ENCODE measurements around the gene HSF2.

Gene HSF2

GRCh38 chr6:122428781-122429180 lies 29.3 kb downstream of the HSF2 start:
- H3K27ac ChIP-seq (ENCODE audit: insufficient read depth in 1 of 2, low read depth in 1 of 2, low read length in 2 of 2, poor library complexity in 1 of 2, severe bottlenecking in 2 of 2) = no peak overlapping the region
- H3K4me1 ChIP-seq (ENCODE audit: control extremely low read depth in 1 of 4, control insufficient read depth in 4 of 4, insufficient read depth in 4 of 4, low read length in 3 of 4) = no peaks in the 10 kb centered on the region
- H3K9me3 ChIP-seq (ENCODE audit: control extremely low read depth in 1 of 5, control insufficient read depth in 4 of 5, insufficient read depth in 2 of 5, low read depth in 1 of 5, low read length in 4 of 5) = no peaks in the 10 kb centered on the region
- WGBS (ENCODE audit: insufficient coverage) = no CpG with 5 or more reads among the region's 1 CpG
- H3K36me3 ChIP-seq (ENCODE audit: control insufficient read depth in 4 of 4, insufficient read depth in 4 of 4, low read length in 3 of 4) = peaks cover 9 to 49% (median 29%) of the 10 kb centered on the region in 4 experiments
- no peaks in the 10 kb centered on the region for H3K27me3 ChIP-seq (replicated peaks in 2 of 5; ENCODE audit: control insufficient read depth in 4 of 5, insufficient read depth in 5 of 5, low read length in 4 of 5)
- H3K4me3 ChIP-seq (ENCODE audit: control insufficient read depth in 1 of 7, extremely low read depth in 1 of 7, insufficient read depth in 4 of 7, low read depth in 2 of 7, low read length in 6 of 7) = no peak overlapping the region
- ChIA-PET CTCF (interaction anchor here (0.9 kb wide), 1 partner anchor 30 kb away, joined by 3 read pairs; no protein-coding TSS in a partner anchor), POLR2A (no interaction called here)
- DNase-seq = no peak

GRCh38 chr6:122429323-122429722 lies 29.9 kb downstream of the HSF2 start:
- no peaks in the 10 kb centered on the region for H3K27me3 ChIP-seq (replicated peaks in 2 of 5; ENCODE audit: control insufficient read depth in 4 of 5, insufficient read depth in 5 of 5, low read length in 4 of 5)

DNA sequence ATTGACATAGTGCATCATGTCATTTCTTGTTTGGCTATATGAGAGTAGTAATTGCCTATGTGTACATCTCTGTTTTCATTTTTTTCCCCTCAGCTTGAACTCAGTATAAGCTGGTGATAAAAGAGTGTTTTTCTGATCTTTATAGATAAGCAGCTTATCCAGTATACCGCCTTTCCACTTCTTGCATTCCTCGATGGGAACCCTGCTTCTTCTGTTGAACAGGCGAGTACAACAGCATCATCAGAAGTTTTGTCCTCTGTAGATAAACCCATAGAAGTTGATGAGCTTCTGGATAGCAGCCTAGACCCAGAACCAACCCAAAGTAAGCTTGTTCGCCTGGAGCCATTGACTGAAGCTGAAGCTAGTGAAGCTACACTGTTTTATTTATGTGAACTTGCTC lies 32.3 kb downstream of the HSF2 start:
- Histone ChIP-seq H3K36me3 (ENCODE audit: control insufficient read depth in 4 of 4, insufficient read depth in 4 of 4, low read length in 3 of 4) (peaks cover 12 to 45% (median 29%) of the 10 kb centered on the region in 4 experiments), H3K9me3 (ENCODE audit: control extremely low read depth in 1 of 5, control insufficient read depth in 4 of 5, insufficient read depth in 2 of 5, low read depth in 1 of 5, low read length in 4 of 5) (no peaks in the 10 kb centered on the region), H3K27ac (ENCODE audit: insufficient read depth in 1 of 2, low read depth in 1 of 2, low read length in 2 of 2, poor library complexity in 1 of 2, severe bottlenecking in 2 of 2) (no peak overlapping the region), H3K4me3 (ENCODE audit: control insufficient read depth in 1 of 7, extremely low read depth in 1 of 7, insufficient read depth in 4 of 7, low read depth in 2 of 7, low read length in 6 of 7) (no peak overlapping the region), H3K4me1 (ENCODE audit: control extremely low read depth in 1 of 4, control insufficient read depth in 4 of 4, insufficient read depth in 4 of 4, low read length in 3 of 4) (no peaks in the 10 kb centered on the region), H3K27me3 (replicated peaks in 2 of 5; ENCODE audit: control insufficient read depth in 4 of 5, insufficient read depth in 5 of 5, low read length in 4 of 5) (no peaks in the 10 kb centered on the region)
- DNase-seq = no peak
- POLR2A ChIA-PET = no interaction called here
- CTCF ChIA-PET = interaction anchor here (1.2 to 1.4 kb wide), 2 partner anchors 12 to 15 kb away, joined by 5 to 6 read pairs; no protein-coding TSS in a partner anchor
- 100% methylated on average over 3 of the region's 4 CpGs for WGBS (ENCODE audit: insufficient coverage)

More at GRCh38 chr6:122429323-122429722, 29.9 kb downstream of the HSF2 start:
- H3K36me3 ChIP-seq (ENCODE audit: control insufficient read depth in 4 of 4, insufficient read depth in 4 of 4, low read length in 3 of 4) = peaks cover 9 to 47% (median 28%) of the 10 kb centered on the region in 4 experiments
- CTCF ChIA-PET = interaction anchor here (0.9 kb wide), 1 partner anchor 30 kb away, joined by 3 read pairs; no protein-coding TSS in a partner anchor
- H3K9me3 ChIP-seq (ENCODE audit: control extremely low read depth in 1 of 5, control insufficient read depth in 4 of 5, insufficient read depth in 2 of 5, low read depth in 1 of 5, low read length in 4 of 5) = no peaks in the 10 kb centered on the region
- H3K27ac ChIP-seq (ENCODE audit: insufficient read depth in 1 of 2, low read depth in 1 of 2, low read length in 2 of 2, poor library complexity in 1 of 2, severe bottlenecking in 2 of 2) = no peak overlapping the region
- no peak for DNase-seq
- no peak overlapping the region for H3K4me3 ChIP-seq (ENCODE audit: control insufficient read depth in 1 of 7, extremely low read depth in 1 of 7, insufficient read depth in 4 of 7, low read depth in 2 of 7, low read length in 6 of 7)
- H3K4me1 ChIP-seq (ENCODE audit: control extremely low read depth in 1 of 4, control insufficient read depth in 4 of 4, insufficient read depth in 4 of 4, low read length in 3 of 4) = no peaks in the 10 kb centered on the region
- POLR2A ChIA-PET = no interaction called here

- no CpG with 5 or more reads among the region's 3 CpGs for WGBS (ENCODE audit: insufficient coverage)
- Histone ChIP-seq H3K9me3 (ENCODE audit: control extremely low read depth in 1 of 5, control insufficient read depth in 4 of 5, insufficient read depth in 2 of 5, low read depth in 1 of 5, low read length in 4 of 5) (peaks cover 0 to 3% (median 1%) of the 10 kb centered on the region in 5 experiments), H3K27ac (ENCODE audit: insufficient read depth in 1 of 2, low read depth in 1 of 2, low read length in 2 of 2, poor library complexity in 1 of 2, severe bottlenecking in 2 of 2) (no peak overlapping the region), H3K27me3 (replicated peaks in 2 of 5; ENCODE audit: control insufficient read depth in 4 of 5, insufficient read depth in 5 of 5, low read length in 4 of 5) (no peaks in the 10 kb centered on the region), H3K36me3 (ENCODE audit: control insufficient read depth in 4 of 4, insufficient read depth in 4 of 4, low read length in 3 of 4) (peaks cover 16 to 46% (median 31%) of the 10 kb centered on the region in 4 experiments), H3K4me3 (ENCODE audit: control insufficient read depth in 1 of 7, extremely low read depth in 1 of 7, insufficient read depth in 4 of 7, low read depth in 2 of 7, low read length in 6 of 7) (no peak overlapping the region), H3K4me1 (ENCODE audit: control extremely low read depth in 1 of 4, control insufficient read depth in 4 of 4, insufficient read depth in 4 of 4, low read length in 3 of 4) (no peaks in the 10 kb centered on the region)
- POLR2A ChIA-PET = no interaction called here
- CTCF ChIA-PET = interaction anchor here (1.2 to 1.4 kb wide), 2 partner anchors 11 to 14 kb away, joined by 5 to 6 read pairs; no protein-coding TSS in a partner anchor
- no peak for DNase-seq
Observed at GRCh38 chr6:122432816-122433215, 33.4 kb downstream of the HSF2 start.

GRCh38 chr6:122438975-122439374 lies 39.5 kb downstream of the HSF2 start:
- ChIA-PET CTCF (interaction anchor here (0.9 kb wide), 1 partner anchor 38 kb away, joined by 3 read pairs; no protein-coding TSS in a partner anchor), POLR2A (no interaction called here)
- peak in 1 of 3 donors; percentile 11 for DNase-seq
- Histone ChIP-seq H3K27ac (ENCODE audit: insufficient read depth in 1 of 2, low read depth in 1 of 2, low read length in 2 of 2, poor library complexity in 1 of 2, severe bottlenecking in 2 of 2) (no peak overlapping the region), H3K36me3 (ENCODE audit: control insufficient read depth in 4 of 4, insufficient read depth in 4 of 4, low read length in 3 of 4) (peaks cover 25 to 67% (median 51%) of the 10 kb centered on the region in 4 experiments), H3K4me3 (ENCODE audit: control insufficient read depth in 1 of 7, extremely low read depth in 1 of 7, insufficient read depth in 4 of 7, low read depth in 2 of 7, low read length in 6 of 7) (no peak overlapping the region), H3K9me3 (ENCODE audit: control extremely low read depth in 1 of 5, control insufficient read depth in 4 of 5, insufficient read depth in 2 of 5, low read depth in 1 of 5, low read length in 4 of 5) (peaks cover 6 to 29% (median 11%) of the 10 kb centered on the region in 5 experiments), H3K4me1 (ENCODE audit: control extremely low read depth in 1 of 4, control insufficient read depth in 4 of 4, insufficient read depth in 4 of 4, low read length in 3 of 4) (no peaks in the 10 kb centered on the region), H3K27me3 (replicated peaks in 2 of 5; ENCODE audit: control insufficient read depth in 4 of 5, insufficient read depth in 5 of 5, low read length in 4 of 5) (no peaks in the 10 kb centered on the region)
- 100% methylated on average over 1 of the region's 1 CpG for WGBS (ENCODE audit: insufficient coverage)

DNA sequence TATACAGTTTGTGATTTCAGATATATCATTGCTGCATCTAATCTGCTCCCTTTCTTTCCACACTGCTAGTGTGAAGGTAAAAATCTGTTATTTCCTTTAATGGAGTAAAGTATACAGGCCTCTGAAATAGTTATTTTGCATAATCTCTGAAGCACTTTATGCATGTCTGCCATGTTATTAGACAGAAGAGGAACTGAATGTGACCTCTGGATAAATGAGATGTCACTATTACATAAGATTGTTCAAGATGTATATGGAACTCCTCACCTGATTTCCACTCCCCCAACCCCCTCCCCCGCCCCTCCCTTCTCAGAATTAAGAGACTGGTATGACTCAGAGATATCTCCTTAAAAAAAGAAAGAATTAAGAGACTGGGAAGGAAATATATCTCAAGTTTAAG lies 45.8 kb downstream of the HSF2 start:
- DNase-seq = no peak
- Histone ChIP-seq H3K4me1 (ENCODE audit: control extremely low read depth in 1 of 4, control insufficient read depth in 4 of 4, insufficient read depth in 4 of 4, low read length in 3 of 4) (no peaks in the 10 kb centered on the region), H3K27me3 (replicated peaks in 2 of 5; ENCODE audit: control insufficient read depth in 4 of 5, insufficient read depth in 5 of 5, low read length in 4 of 5) (no peaks in the 10 kb centered on the region), H3K27ac (ENCODE audit: insufficient read depth in 1 of 2, low read depth in 1 of 2, low read length in 2 of 2, poor library complexity in 1 of 2, severe bottlenecking in 2 of 2) (no peak overlapping the region), H3K4me3 (ENCODE audit: control insufficient read depth in 1 of 7, extremely low read depth in 1 of 7, insufficient read depth in 4 of 7, low read depth in 2 of 7, low read length in 6 of 7) (no peak overlapping the region), H3K9me3 (ENCODE audit: control extremely low read depth in 1 of 5, control insufficient read depth in 4 of 5, insufficient read depth in 2 of 5, low read depth in 1 of 5, low read length in 4 of 5) (peaks cover 0 to 5% (median 0%) of the 10 kb centered on the region in 5 experiments), H3K36me3 (ENCODE audit: control insufficient read depth in 4 of 4, insufficient read depth in 4 of 4, low read length in 3 of 4) (peaks cover 18 to 83% (median 40%) of the 10 kb centered on the region in 4 experiments)
- CTCF ChIA-PET = interaction anchor here (1.0 kb wide), 2 partner anchors 20 to 46 kb away, joined by 3 read pairs; partner anchors contain the start of gene HSF2
- POLR2A ChIA-PET = no interaction called here
- no CpG with 5 or more reads among the region's 1 CpG for WGBS (ENCODE audit: insufficient coverage)

DNA sequence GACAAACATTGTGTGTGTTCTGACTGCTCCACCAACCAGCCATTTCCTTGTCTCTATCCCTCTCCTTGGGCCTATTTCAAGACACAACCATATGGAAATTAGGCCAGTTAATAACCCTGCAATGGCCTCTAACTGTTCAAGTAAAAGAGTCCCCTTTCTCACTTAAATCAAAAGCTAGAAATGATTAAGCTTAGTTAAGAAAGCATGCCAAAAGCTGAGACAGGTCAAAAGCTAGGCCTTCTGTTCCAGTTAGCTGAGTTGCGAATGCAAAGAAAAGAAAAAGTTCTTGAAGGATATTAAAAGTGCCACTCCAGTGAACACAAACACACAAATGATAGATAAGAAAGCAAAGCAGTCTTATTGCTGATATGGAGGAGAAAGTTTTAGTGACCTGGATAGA lies 49.6 kb downstream of the HSF2 start:
- ChIA-PET CTCF (interaction anchor here (1.1 to 1.3 kb wide), 3 partner anchors 9 to 23 kb away, joined by 3 to 5 read pairs (median 3); partner anchors contain the start of gene SERINC1), POLR2A (no interaction called here)
- Histone ChIP-seq H3K27ac (ENCODE audit: insufficient read depth in 1 of 2, low read depth in 1 of 2, low read length in 2 of 2, poor library complexity in 1 of 2, severe bottlenecking in 2 of 2) (no peak overlapping the region), H3K27me3 (replicated peaks in 2 of 5; ENCODE audit: control insufficient read depth in 4 of 5, insufficient read depth in 5 of 5, low read length in 4 of 5) (no peaks in the 10 kb centered on the region), H3K36me3 (ENCODE audit: control insufficient read depth in 4 of 4, insufficient read depth in 4 of 4, low read length in 3 of 4) (peaks cover 16 to 89% (median 48%) of the 10 kb centered on the region in 4 experiments), H3K4me3 (ENCODE audit: control insufficient read depth in 1 of 7, extremely low read depth in 1 of 7, insufficient read depth in 4 of 7, low read depth in 2 of 7, low read length in 6 of 7) (no peak overlapping the region), H3K4me1 (ENCODE audit: control extremely low read depth in 1 of 4, control insufficient read depth in 4 of 4, insufficient read depth in 4 of 4, low read length in 3 of 4) (no peaks in the 10 kb centered on the region), H3K9me3 (ENCODE audit: control extremely low read depth in 1 of 5, control insufficient read depth in 4 of 5, insufficient read depth in 2 of 5, low read depth in 1 of 5, low read length in 4 of 5) (no peaks in the 10 kb centered on the region)
- no peak for DNase-seq
- whole genome bisulfite sequencing (ENCODE audit: insufficient coverage) = no CpG with 5 or more reads among the region's 1 CpG

Data from common myeloid progenitor, CD34-positive (primary cell).